ENCODE results near the gene VPS13D.
A peak's percentile ranks its signal among the peaks of the same experiment; 100 is the strongest.

Gene VPS13D

GRCh38 chr1:12338823-12339222, 109.0 kb downstream of the VPS13D start:
- no peak for DNase-seq

- no peak for DNase-seq
These were observed 109.6 kb downstream of the VPS13D start for GRCh38 chr1:12339396-12339795.

- no peak for DNase-seq
These were observed 110.1 kb downstream of the VPS13D start for GRCh38 chr1:12339811-12340543.

GRCh38 chr1:12340544-12340930, 110.7 kb downstream of the VPS13D start:
- no peak for DNase-seq

GRCh38 chr1:12341667-12342066, 111.8 kb downstream of the VPS13D start:
- DNase-seq, result peak; percentile 4

GRCh38 chr1:12342401-12343003, 112.7 kb downstream of the VPS13D start:
- DNase-seq, result no peak

- no peak for DNase-seq
These were observed 114.1 kb downstream of the VPS13D start for GRCh38 chr1:12343823-12344487.

GRCh38 chr1:12344596-12345349, 114.9 kb downstream of the VPS13D start:
- DNase-seq, result peak; percentile 24

- peak; percentile 49 for DNase-seq
These were observed 115.8 kb downstream of the VPS13D start for GRCh38 chr1:12345350-12346217.

- DNase-seq, result no peak
These were observed 116.8 kb downstream of the VPS13D start for GRCh38 chr1:12346483-12347151.

- DNase-seq, result no peak
These were observed 118.3 kb downstream of the VPS13D start for GRCh38 chr1:12348113-12348512.

GRCh38 chr1:12353981-12354380, 124.2 kb downstream of the VPS13D start:
- no peak for DNase-seq

GRCh38 chr1:12356004-12356890, 126.4 kb downstream of the VPS13D start:
- DNase-seq, result no peak

GRCh38 chr1:12358499-12358898, 128.7 kb downstream of the VPS13D start:
- no peak for DNase-seq

GRCh38 chr1:12359359-12360133, 129.7 kb downstream of the VPS13D start:
- no peak for DNase-seq

- DNase-seq, result no peak
These were observed 138.8 kb downstream of the VPS13D start for GRCh38 chr1:12368646-12369045.

GRCh38 chr1:12369258-12369657, 139.4 kb downstream of the VPS13D start:
- DNase-seq, result no peak

GRCh38 chr1:12370333-12370975, 140.6 kb downstream of the VPS13D start:
- DNase-seq, result no peak

- DNase-seq, result no peak
These were observed 141.2 kb downstream of the VPS13D start for GRCh38 chr1:12371053-12371452.
